H9 (cell line): ENCODE measurements around the gene ATG7. TPM values are rescaled to one million over a fixed set of nuclear protein-coding genes. Genes with fewer than 3 reads are reported as not detected.
"Not testable (repeated sequence)": the region's sequence is repeated elsewhere in the genome, so short reads cannot be mapped to it uniquely, and the experiment has no call there.

Experiments
- DNase-seq: peaks from one replicate; pipeline ENCODE4 v3.0.0-alpha.2; 2017
- H2AFZ ChIP-seq: one replicate; pipeline ENCODE4 v1.6.1; 2013; ENCODE audit warnings: mild to moderate bottlenecking, low read length, control low read depth, moderate library complexity
- H2AK5ac ChIP-seq: 2 replicates; pipeline ENCODE4 v1.6.1; 2013; ENCODE audit warnings: low read length, control low read depth, mixed read lengths; ENCODE audit not compliant: insufficient read length
- H2BK120ac ChIP-seq: one replicate; pipeline ENCODE4 v1.6.1; 2013; ENCODE audit warnings: low read depth, mild to moderate bottlenecking, low read length, control low read depth, inconsistent platforms; ENCODE audit not compliant: poor library complexity, severe bottlenecking
- H2BK12ac ChIP-seq: 2 replicates; pipeline ENCODE4 v1.6.1; 2013; ENCODE audit warnings: low read length, control low read depth, mixed read lengths, low read depth; ENCODE audit not compliant: insufficient read length
- H2BK15ac ChIP-seq: 2 replicates; pipeline ENCODE4 v1.6.1; 2013; ENCODE audit warnings: low read depth, low read length, control low read depth
- H2BK20ac ChIP-seq: one replicate; pipeline ENCODE4 v1.6.1; 2013; ENCODE audit warnings: low read depth, mild to moderate bottlenecking, low read length, control low read depth, inconsistent platforms; ENCODE audit not compliant: poor library complexity, severe bottlenecking
- H2BK5ac ChIP-seq: 2 replicates; pipeline ENCODE4 v1.6.1; 2013; ENCODE audit warnings: low read length, control low read depth, mixed read lengths; ENCODE audit not compliant: insufficient read length
- H3K14ac ChIP-seq: 2 replicates; pipeline ENCODE4 v1.6.1; 2013; ENCODE audit warnings: low read length, control low read depth; ENCODE audit not compliant: insufficient read depth
- H3K18ac ChIP-seq: 2 replicates; pipeline ENCODE4 v1.6.1; 2013; ENCODE audit warnings: low read depth, mild to moderate bottlenecking, mixed read lengths, low read length, control low read depth; ENCODE audit not compliant: insufficient read length
- H3K23ac ChIP-seq: 2 replicates; pipeline ENCODE4 v1.6.1; 2013; ENCODE audit warnings: low read length, control low read depth, mixed read lengths, low read depth; ENCODE audit not compliant: insufficient read length
- H3K23me2 ChIP-seq: 2 replicates; pipeline ENCODE4 v1.6.1; 2013; ENCODE audit warnings: low read depth, mild to moderate bottlenecking, mixed read lengths, low read length, control low read depth; ENCODE audit not compliant: insufficient read length, poor library complexity, severe bottlenecking
- H3K27ac ChIP-seq: 2 replicates; pipeline ENCODE4 v1.5.1; 2013; ENCODE audit warnings: low read length, control low read depth, mixed read lengths, low read depth; ENCODE audit not compliant: insufficient read length
- H3K27me3 ChIP-seq: 2 replicates; pipeline ENCODE4 v1.6.1; 2013; ENCODE audit warnings: low read length, control low read depth, inconsistent platforms; ENCODE audit not compliant: insufficient read depth
- H3K4ac ChIP-seq: 2 replicates; pipeline ENCODE4 v1.6.1; 2013; ENCODE audit warnings: low read depth, mild to moderate bottlenecking, control low read depth, inconsistent platforms, low read length, moderate library complexity
- H3K4me1 ChIP-seq: 2 replicates; pipeline ENCODE4 v1.6.1; 2013; ENCODE audit warnings: low read length, control low read depth, inconsistent platforms; ENCODE audit not compliant: insufficient read depth
- H3K4me2 ChIP-seq: 2 replicates; pipeline ENCODE4 v1.6.1; 2013; ENCODE audit warnings: low read length, control low read depth, mixed read lengths; ENCODE audit not compliant: insufficient read length, insufficient read depth
- H3K56ac ChIP-seq: 2 replicates; pipeline ENCODE4 v1.6.1; 2013; ENCODE audit warnings: low read depth, mild to moderate bottlenecking, mixed read lengths, low read length, control low read depth; ENCODE audit not compliant: insufficient read length
- H3K79me1 ChIP-seq: 2 replicates; pipeline ENCODE4 v1.6.1; 2013; ENCODE audit warnings: low read depth, mild to moderate bottlenecking, moderate library complexity, low read length, control low read depth, inconsistent platforms; ENCODE audit not compliant: insufficient read depth, poor library complexity, severe bottlenecking
- H3K79me2 ChIP-seq: 2 replicates; pipeline ENCODE4 v1.6.1; 2013; ENCODE audit warnings: low read length, control low read depth, inconsistent platforms; ENCODE audit not compliant: insufficient read depth
- H3K9ac ChIP-seq: 2 replicates; pipeline ENCODE4 v1.6.1; 2013; ENCODE audit warnings: low read length, control low read depth, mixed read lengths; ENCODE audit not compliant: insufficient read length; ENCODE audit errors: extremely low read depth
- H3K9me3 ChIP-seq: one replicate; pipeline ENCODE4 v1.6.1; 2013; ENCODE audit warnings: low read depth, low read length, inconsistent platforms; ENCODE audit not compliant: control insufficient read depth
- H3T11ph ChIP-seq: one replicate; pipeline ENCODE4 v1.6.1; 2013; ENCODE audit warnings: mild to moderate bottlenecking, low read length, control low read depth, inconsistent platforms
- H4K20me1 ChIP-seq: one replicate; pipeline ENCODE4 v1.6.1; 2013; ENCODE audit not compliant: control insufficient read depth, insufficient read length, insufficient read depth
- H4K5ac ChIP-seq: 2 replicates; pipeline ENCODE4 v1.6.1; 2013; ENCODE audit warnings: low read depth, mild to moderate bottlenecking, mixed read lengths, low read length, control low read depth; ENCODE audit not compliant: insufficient read length
- H4K8ac ChIP-seq: replicated peaks from 2 replicates; pipeline ENCODE4 v1.6.1; 2013; ENCODE audit warnings: low read length, control low read depth, mixed read lengths, low read depth; ENCODE audit not compliant: insufficient read length
- H4K91ac ChIP-seq: 2 replicates; pipeline ENCODE4 v1.6.1; 2013; ENCODE audit warnings: low read depth, mild to moderate bottlenecking, moderate library complexity, mixed read lengths, low read length, control low read depth; ENCODE audit not compliant: insufficient read length
- H3K27ac Mint-ChIP-seq, 3 experiments: 2 replicates in 2 of 3; 3 replicates in 1 of 3; pipeline ENCODE4 v1.8.0; 2020 to 2021; ENCODE audit warnings: mixed read lengths in 3 of 3, mild to moderate bottlenecking in 1 of 3, moderate library complexity in 1 of 3
- H3K27me3 Mint-ChIP-seq: 2 replicates; pipeline ENCODE4 v1.8.0; 2021; ENCODE audit warnings: low read depth, mild to moderate bottlenecking, moderate library complexity, mixed read lengths
- H3K36me3 Mint-ChIP-seq, 3 experiments: 2 replicates in 2 of 3; 3 replicates in 1 of 3; pipeline ENCODE4 v1.8.0; 2020 to 2021; ENCODE audit warnings: low read depth in 3 of 3, mixed read lengths in 3 of 3; ENCODE audit not compliant: insufficient read depth in 1 of 3
- H3K4me1 Mint-ChIP-seq, 2 experiments: 2 replicates each; pipeline ENCODE4 v1.8.0; 2020; ENCODE audit warnings: mixed read lengths in 2 of 2
- H3K4me3 Mint-ChIP-seq, 2 experiments: 2 replicates in 1 of 2; 3 replicates in 1 of 2; pipeline ENCODE4 v1.8.0; 2020 to 2021; ENCODE audit warnings: mild to moderate bottlenecking in 2 of 2, mixed read lengths in 2 of 2, moderate library complexity in 1 of 2
- H3K9me3 Mint-ChIP-seq, 2 experiments: 2 replicates in 1 of 2; 3 replicates in 1 of 2; pipeline ENCODE4 v1.8.0; 2020; ENCODE audit warnings: mild to moderate bottlenecking in 2 of 2, mixed read lengths in 2 of 2, moderate library complexity in 1 of 2
- WGBS: extraction: QIAGEN DNeasy Blood & Tissue Kit; methylation state at CpG from one replicate; pipeline ENCODE4 v1.1.7; 2013; ENCODE audit warnings: missing lambda C conversion rate, low lambda C conversion rate, mixed read lengths; ENCODE audit not compliant: insufficient read length; ENCODE audit errors: extremely low coverage; 5-methylcytosine and 5-hydroxymethylcytosine counted together
- total RNA-seq: library from RNA; stranded (reverse); gene quantifications from 2 replicates; pipeline ENCODE4 v1.2.1, GENCODE V29; 2021

The ATG7 gene
- total RNA-seq, 1 experiment from 2014 or later: 17.9 TPM

- H4K91ac ChIP-seq, H3K9me3 Mint-ChIP-seq, H3K79me1 ChIP-seq, H3K23me2 ChIP-seq, H2BK20ac ChIP-seq, H2BK12ac ChIP-seq, H3K56ac ChIP-seq, H3K18ac ChIP-seq, H2BK120ac ChIP-seq, DNase-seq, H3K27me3 ChIP-seq, H3K9me3 ChIP-seq, H3K4me2 ChIP-seq, H2AK5ac ChIP-seq, H3K27ac Mint-ChIP-seq, H3T11ph ChIP-seq, H3K79me2 ChIP-seq, H4K20me1 ChIP-seq, H3K27ac ChIP-seq, H2BK5ac ChIP-seq, H3K9ac ChIP-seq, H4K8ac ChIP-seq, H2BK15ac ChIP-seq, H3K4ac ChIP-seq, H3K4me3 Mint-ChIP-seq, H3K27me3 Mint-ChIP-seq, H4K5ac ChIP-seq, H3K14ac ChIP-seq, H2AFZ ChIP-seq, H3K23ac ChIP-seq: not testable (repeated sequence)
- no CpG with 5 or more reads among the region's 27 CpGs for WGBS
- peaks cover 13% of the 10 kb centered on the region; the same call in 1 of the 2 replicates for H3K4me1 ChIP-seq
- Mint-ChIP-seq H3K4me1 (peaks cover 29 to 31% of the 10 kb centered on the region in 2 experiments), H3K36me3 (peaks cover 6 to 11% (median 7%) of the 10 kb centered on the region in 3 experiments; a peak in 5 of 7 replicates)
These were observed 241.1 kb downstream of the ATG7 start for GRCh38 chr3:11513125-11513816.
